B cell (primary cell): Measurements from ENCODE around the gene ISCU.

Source experiments
- EZH2 ChIP-seq: IDR thresholded peaks from 2 replicates; pipeline ENCODE4 v1.6.1; 2012; ENCODE audit warnings: borderline replicate concordance, low read depth, mild to moderate bottlenecking, moderate library complexity, low read length; ENCODE audit not compliant: insufficient read depth, poor library complexity, severe bottlenecking
- TF ChIP-seq, protein P1 (sequence below): fragments of 200-600 bp; IDR thresholded peaks from one replicate; pipeline ENCODE4 v1.8.0; 2022; ENCODE audit warnings: antibody characterized with exemption, mild to moderate bottlenecking

DNA sequence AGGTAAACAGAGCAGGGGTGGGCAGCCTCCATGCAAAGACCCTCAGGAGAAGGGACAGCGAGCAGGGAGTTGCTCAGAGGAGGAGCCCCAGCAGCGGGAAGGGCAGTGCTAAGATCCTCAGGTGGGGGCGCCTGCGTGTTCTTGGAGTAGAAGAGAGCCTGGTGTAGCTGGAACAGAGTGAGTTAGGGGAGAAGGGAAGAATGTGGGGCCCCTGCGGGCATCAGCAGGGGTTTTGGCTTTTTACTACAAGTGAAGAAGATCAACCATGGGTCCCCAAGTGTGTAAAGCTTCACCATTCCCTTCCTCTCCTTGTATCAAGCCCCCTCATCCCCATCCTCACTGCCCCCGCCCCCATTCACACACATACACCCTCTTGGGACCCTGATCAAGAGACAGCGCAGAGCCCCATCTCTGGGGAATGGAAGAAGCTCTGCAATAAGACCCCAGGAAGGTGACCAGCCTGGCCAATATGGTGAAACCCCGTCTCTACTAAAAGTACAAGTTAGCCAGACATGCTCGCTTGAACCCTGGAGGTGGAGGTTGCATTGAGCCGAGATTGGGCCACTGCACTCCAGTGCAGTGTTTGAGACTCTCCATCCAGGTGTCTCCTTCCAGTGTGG, 45.7 kb downstream of the ISCU start:
- TF ChIP-seq, protein P1, sequence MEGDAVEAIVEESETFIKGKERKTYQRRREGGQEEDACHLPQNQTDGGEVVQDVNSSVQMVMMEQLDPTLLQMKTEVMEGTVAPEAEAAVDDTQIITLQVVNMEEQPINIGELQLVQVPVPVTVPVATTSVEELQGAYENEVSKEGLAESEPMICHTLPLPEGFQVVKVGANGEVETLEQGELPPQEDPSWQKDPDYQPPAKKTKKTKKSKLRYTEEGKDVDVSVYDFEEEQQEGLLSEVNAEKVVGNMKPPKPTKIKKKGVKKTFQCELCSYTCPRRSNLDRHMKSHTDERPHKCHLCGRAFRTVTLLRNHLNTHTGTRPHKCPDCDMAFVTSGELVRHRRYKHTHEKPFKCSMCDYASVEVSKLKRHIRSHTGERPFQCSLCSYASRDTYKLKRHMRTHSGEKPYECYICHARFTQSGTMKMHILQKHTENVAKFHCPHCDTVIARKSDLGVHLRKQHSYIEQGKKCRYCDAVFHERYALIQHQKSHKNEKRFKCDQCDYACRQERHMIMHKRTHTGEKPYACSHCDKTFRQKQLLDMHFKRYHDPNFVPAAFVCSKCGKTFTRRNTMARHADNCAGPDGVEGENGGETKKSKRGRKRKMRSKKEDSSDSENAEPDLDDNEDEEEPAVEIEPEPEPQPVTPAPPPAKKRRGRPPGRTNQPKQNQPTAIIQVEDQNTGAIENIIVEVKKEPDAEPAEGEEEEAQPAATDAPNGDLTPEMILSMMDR: no peak
- no peak for TF ChIP-seq EZH2
